Neutrophil (primary cell): ENCODE data around the gene INSM1.

Experiments used
- H3K27ac ChIP-seq: fragments of 200-600 bp; sonication (generic); 2 replicates; pipeline ENCODE4 v1.5.1; 2016; ENCODE audit warnings: mild to moderate bottlenecking, moderate library complexity
- H3K27me3 ChIP-seq: fragments of 200-600 bp; sonication (generic); 2 replicates; pipeline ENCODE4 v1.6.0; 2016; ENCODE audit warnings: mild to moderate bottlenecking
- H3K36me3 ChIP-seq: fragments of 200-600 bp; sonication (generic); 2 replicates; pipeline ENCODE4 v1.5.1; 2017
- H3K4me1 ChIP-seq, 2 experiments: fragments of 200-600 bp in 1 of 2; sonication (generic) in 1 of 2; 1 replicate in 1 of 2; 2 replicates in 1 of 2; pipeline versions ENCODE4 v1.5.1 to v1.6.1; 2013 to 2016; ENCODE audit warnings: low read depth in 1 of 2, low read length in 1 of 2, mild to moderate bottlenecking in 1 of 2, moderate library complexity in 1 of 2; ENCODE audit not compliant: control insufficient read depth in 1 of 2, insufficient read depth in 1 of 2
- H3K4me3 ChIP-seq, 2 experiments: fragments of 200-600 bp in 1 of 2; sonication (generic) in 1 of 2; 1 replicate in 1 of 2; 2 replicates in 1 of 2; pipeline ENCODE4 v1.5.1; 2013 to 2016; ENCODE audit warnings: low read depth in 1 of 2, low read length in 1 of 2, mild to moderate bottlenecking in 1 of 2, moderate library complexity in 1 of 2
- H3K9me3 ChIP-seq: fragments of 200-600 bp; sonication (generic); 2 replicates; pipeline ENCODE4 v1.5.1; 2016
- CTCF ChIP-seq: fragments of 200-600 bp; sonication (generic); IDR thresholded peaks from 2 replicates; pipeline ENCODE4 v1.5.1; 2016; ENCODE audit warnings: antibody characterized with exemption

INSM1 gene

DNA sequence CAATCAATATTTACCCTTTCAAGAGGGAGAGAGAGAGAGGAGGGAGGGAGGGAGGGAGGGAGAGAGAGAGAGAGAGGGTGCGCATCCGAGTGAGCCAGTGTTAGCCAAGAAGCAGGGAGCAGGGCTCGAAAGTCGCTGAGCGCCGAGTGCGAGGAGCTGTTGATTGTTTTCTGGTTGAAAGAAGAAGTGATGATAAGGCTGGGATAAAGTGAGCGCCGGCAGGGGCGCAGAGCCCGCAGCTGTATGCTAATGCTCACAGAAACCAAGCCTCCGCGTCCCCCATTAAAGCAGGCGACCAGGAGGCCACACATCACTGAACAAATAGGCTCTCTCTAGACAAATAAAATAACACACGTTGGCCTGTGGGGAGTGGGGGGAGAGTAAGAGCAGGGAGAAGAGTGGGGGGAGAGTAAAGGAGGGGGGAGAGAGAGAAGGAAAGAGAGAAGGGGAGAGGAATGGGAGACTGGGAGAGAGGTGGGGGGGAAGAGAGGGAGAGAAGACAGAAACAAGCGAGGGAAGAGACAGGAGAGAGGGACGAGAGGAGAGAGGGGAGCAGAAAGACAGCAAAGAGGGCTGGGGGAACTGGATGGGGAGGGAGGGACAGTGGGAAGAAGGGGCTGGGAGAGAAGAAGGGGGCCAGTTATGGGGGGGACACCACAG is 5.0 kb upstream of the INSM1 start:
- peaks cover 4 to 20% of the 10 kb centered on the region in 2 experiments for H3K4me1 ChIP-seq
- H3K27ac ChIP-seq: no peak overlapping the region
- H3K36me3 ChIP-seq: no peaks in the 10 kb centered on the region
- no peak for TF ChIP-seq CTCF
- no peak overlapping the region for H3K4me3 ChIP-seq
- no peaks in the 10 kb centered on the region for H3K9me3 ChIP-seq
- H3K27me3 ChIP-seq: peaks cover 100% of the 10 kb centered on the region

DNA sequence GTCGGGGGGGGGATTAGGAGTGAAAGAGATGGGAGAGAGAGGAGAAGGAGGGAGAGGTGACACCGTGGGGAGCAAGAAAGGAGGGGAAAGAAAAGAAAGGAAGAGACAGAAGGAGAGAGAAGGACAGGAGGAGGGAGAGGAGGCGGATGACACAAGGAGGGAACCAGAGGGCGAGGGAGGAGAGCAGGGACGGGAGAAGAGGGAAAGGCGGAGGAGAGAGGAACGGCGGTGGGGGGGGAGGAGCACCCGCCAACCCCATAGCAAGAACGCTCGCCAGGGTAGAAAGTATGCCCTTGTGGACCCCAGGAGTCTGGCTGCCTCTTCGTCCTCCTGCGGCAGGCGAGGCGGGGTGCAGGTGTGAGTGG is 4.5 kb upstream of the INSM1 start:
- Histone ChIP-seq H3K4me1 (peaks cover 4 to 20% of the 10 kb centered on the region in 2 experiments), H3K27ac (no peak overlapping the region)
- TF ChIP-seq CTCF: no peak

GRCh38 chr20:20363799-20364592 is 3.9 kb upstream of the INSM1 start:
- Histone ChIP-seq H3K27me3 (peaks cover 100% of the 10 kb centered on the region), H3K4me1 (peaks cover 4 to 23% of the 10 kb centered on the region in 2 experiments)

More for the DNA sequence above, 4.5 kb upstream of the INSM1 start:
- Histone ChIP-seq H3K27me3 (peaks cover 100% of the 10 kb centered on the region), H3K36me3 (no peaks in the 10 kb centered on the region), H3K9me3 (no peaks in the 10 kb centered on the region), H3K4me3 (no peak overlapping the region)

DNA sequence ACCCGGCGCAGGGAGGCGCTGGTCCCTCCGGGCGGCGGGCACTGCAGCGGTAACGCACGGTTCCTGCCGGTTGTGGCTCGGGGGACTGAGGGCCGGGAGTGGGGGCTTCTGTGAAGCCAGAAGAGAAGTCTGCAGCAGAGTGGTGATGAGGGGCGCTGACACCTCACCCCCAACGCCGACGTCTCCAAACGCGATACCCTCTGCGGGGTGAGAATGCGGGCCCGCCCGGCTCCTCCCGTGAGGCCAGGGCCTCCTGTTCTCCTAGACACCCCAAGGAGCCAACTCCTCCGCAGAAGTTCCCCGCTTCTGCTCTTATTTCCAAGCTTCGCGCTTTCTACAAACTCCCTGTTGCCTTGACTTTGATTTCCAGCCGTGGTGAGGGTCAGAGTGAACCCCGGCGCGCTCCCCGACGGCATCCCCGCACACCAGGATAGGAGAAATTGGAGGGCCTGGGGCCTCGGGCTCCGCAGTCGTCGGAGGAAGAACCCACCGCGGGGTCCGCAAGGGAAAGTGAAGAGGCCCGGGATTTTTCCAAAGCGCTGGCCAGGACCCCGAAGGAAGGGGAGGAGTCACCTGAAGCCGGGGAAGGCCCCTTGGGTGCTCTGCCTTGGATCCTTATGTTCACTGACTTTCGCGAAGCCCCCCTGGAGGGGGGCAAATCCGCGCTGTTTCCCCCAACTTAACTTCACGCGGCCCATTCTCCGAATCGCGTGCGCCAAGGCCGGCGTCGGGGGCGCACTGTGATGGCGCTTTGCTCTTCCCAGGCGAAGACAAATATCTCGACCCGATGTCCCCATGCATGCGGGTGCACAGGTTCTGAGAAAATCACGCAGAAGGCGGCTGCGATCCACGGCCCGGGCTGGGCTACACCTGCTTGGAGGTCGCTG is 3.1 kb upstream of the INSM1 start:
- H3K4me3 ChIP-seq: no peak overlapping the region

More at GRCh38 chr20:20363799-20364592, 3.9 kb upstream of the INSM1 start:
- Histone ChIP-seq H3K36me3 (no peaks in the 10 kb centered on the region), H3K9me3 (no peaks in the 10 kb centered on the region), H3K27ac (no peak overlapping the region), H3K4me3 (no peak overlapping the region)
- no peak for TF ChIP-seq CTCF

More for the DNA sequence above, 3.1 kb upstream of the INSM1 start:
- no peak for TF ChIP-seq CTCF
- Histone ChIP-seq H3K27me3 (peaks cover 100% of the 10 kb centered on the region), H3K4me1 (peaks cover 4 to 23% of the 10 kb centered on the region in 2 experiments), H3K36me3 (no peaks in the 10 kb centered on the region), H3K9me3 (no peaks in the 10 kb centered on the region), H3K27ac (no peak overlapping the region)
